Ovary (tissue), 9 donors: Measurements from ENCODE around the gene FITM2. TPM values are rescaled to one million over a fixed set of nuclear protein-coding genes. Genes with fewer than 3 reads are reported as not detected.

Experiments used
- DNase-seq, 5 donors: peaks; one replicate each; pipeline ENCODE4 v3.0.0-alpha.2; 2019 to 2020
- H3K27ac ChIP-seq, 2 donors: fragments of 200-600 bp; one replicate each; pipeline versions ENCODE4 v1.5.1 to v1.8.0; 2019 to 2022
- H3K27me3 ChIP-seq: fragments of 200-600 bp; one replicate; pipeline ENCODE4 v1.8.0; 2022
- H3K36me3 ChIP-seq: fragments of 200-600 bp; sonication (generic); one replicate; pipeline ENCODE4 v1.5.1; 2019
- H3K4me1 ChIP-seq: one replicate; pipeline ENCODE4 v1.8.1; 2013; ENCODE audit warnings: mild to moderate bottlenecking, moderate library complexity; ENCODE audit not compliant: insufficient read depth
- H3K4me3 ChIP-seq: fragments of 200-600 bp; sonication (generic); one replicate; pipeline ENCODE4 v1.5.1; 2017
- H3K9me3 ChIP-seq, 2 donors: fragments of 200-600 bp in 1 of 2; sonication (generic) in 1 of 2; one replicate each; pipeline versions ENCODE4 v1.5.1 to v1.8.1; 2013 to 2019; ENCODE audit warnings: mild to moderate bottlenecking in 1 of 2, moderate library complexity in 1 of 2
- CTCF ChIP-seq, 3 donors: fragments of 450-650 bp in 2 of 3; fragments of 200-600 bp in 1 of 3; IDR thresholded peaks; one replicate each; pipeline versions ENCODE4 v1.5.1 to v1.8.0; 2016 to 2022; ENCODE audit warnings: antibody characterized with exemption in 3 of 3, mild to moderate bottlenecking in 1 of 3
- EP300 ChIP-seq: sonication (generic); formaldehyde crosslinking; IDR thresholded peaks from one replicate; pipeline ENCODE4 v1.6.1; 2017; ENCODE audit warnings: antibody characterized with exemption
- POLR2A ChIP-seq: fragments of 450-650 bp; IDR thresholded peaks from one replicate; pipeline ENCODE4 v1.6.1; 2017; ENCODE audit warnings: antibody characterized with exemption, mild to moderate bottlenecking, moderate library complexity
- WGBS, 3 donors: extraction: QIAGEN DNeasy Blood & Tissue Kit in 1 of 3; methylation state at CpG; one replicate each; pipeline versions ENCODE4 v1.1.5 to v1.1.7; 2013 to 2017; 5-methylcytosine and 5-hydroxymethylcytosine counted together
- intact Hi-C, 4 donors: fragments of 100-400 bp; cut with DNase I; formaldehyde crosslinking; loops; one replicate each; pipeline versions ENCODE4 v1.11.0 to v1.15.1; 2022 to 2023
- polyA plus RNA-seq, 2 donors: library from polyadenylated mRNA; stranded (reverse); fragments of 200-250 nt in 1 of 2; fragments of 350-450 nt in 1 of 2; fragmentation: Illumina TruSeq in 1 of 2; extraction: RNeasy Lipid Tissue Mini Kit (QIAGEN cat#74804) in 1 of 2; gene quantifications; one replicate each; pipeline ENCODE4 v1.2.3, GENCODE V29; 2013 to 2014
- total RNA-seq, 7 donors: library from RNA; depleted of rRNA in 2 of 7; stranded (reverse); fragments of >200 nt in 2 of 7; fragmentation: NEBNext Ultra II Directional in 3 of 7; extraction: Animal tissue kit (Norgen Biotek cat#: 25700) in 3 of 7; gene quantifications; one replicate each; pipeline versions ENCODE4 v1.1.0 to v1.2.4, GENCODE V29; 2016 to 2023
- donor health status: DM: no; HTN: no; CAD: no; lungs with moderate emphysema.
- donor health status: DM: no; HTN: no; CAD: no.
- donor health status: Bipolar disorder and iron deficiency.
- donor health status: DM: yes; HTN: yes; CAD: no.
- donor health status: DM: no; HTN: no; CAD: no.
- donor health status: DM: yes; HTN: yes; CAD: no.

The FITM2 gene
- total and polyA plus RNA-seq, 9 donors, result 3.6 to 15.4 (median 8.0) TPM

- Histone ChIP-seq H3K4me3 (no peak overlapping the region), H3K4me1 (peaks cover 2% of the 10 kb centered on the region), H3K9me3 (no peaks in the 10 kb centered on the region), H3K27ac (no peak overlapping the region), H3K27me3 (no peaks in the 10 kb centered on the region), H3K36me3 (no peaks in the 10 kb centered on the region)
- intact Hi-C loops, result no loop called here
- 56 to 61% (median 61%) methylated on average over 5 of the region's 5 CpGs for WGBS, 3 donors
- no peak for TF ChIP-seq EP300
- no peak for TF ChIP-seq CTCF (IDR thresholded peaks at IDR 0.05)
- no peak for TF ChIP-seq POLR2A
- DNase-seq, result no peak
Observed at GRCh38 chr20:44264287-44264686, 46.7 kb downstream of the FITM2 start.

DNA sequence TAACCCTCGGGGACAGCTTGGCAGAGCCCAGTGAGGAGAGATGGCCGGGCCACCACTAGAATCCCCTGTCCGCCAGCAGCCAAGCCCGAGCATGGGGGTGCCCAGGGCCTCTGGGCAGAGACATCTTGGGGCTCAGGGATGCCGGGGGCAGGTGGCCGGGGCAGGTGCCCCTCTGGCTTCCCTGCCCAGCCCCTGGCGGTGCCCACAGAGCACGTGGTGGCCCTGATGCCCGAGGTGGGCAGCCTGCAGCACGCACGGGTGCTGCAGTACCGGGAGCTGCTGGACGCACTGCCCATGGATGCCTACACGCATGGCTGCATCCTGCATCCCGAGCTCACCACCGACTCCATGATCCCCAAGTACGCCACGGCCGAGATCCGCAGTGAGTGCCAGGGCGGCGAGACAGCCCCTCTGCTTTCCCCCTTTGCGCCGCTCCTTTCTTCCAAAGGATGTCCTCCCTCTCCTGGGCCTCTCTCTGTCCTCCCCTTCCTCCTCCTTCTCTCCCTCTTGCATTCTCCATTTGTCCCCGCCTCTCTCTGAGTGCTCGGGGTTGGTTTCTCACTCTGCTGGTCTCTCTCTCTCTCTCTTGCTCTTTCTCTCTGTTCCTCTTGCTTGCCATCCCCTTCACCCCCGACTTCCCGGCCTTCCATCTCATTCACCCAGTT is 52.6 kb downstream of the FITM2 start:
- Histone ChIP-seq H3K27ac (no peak overlapping the region), H3K9me3 (no peaks in the 10 kb centered on the region), H3K36me3 (no peaks in the 10 kb centered on the region), H3K27me3 (no peaks in the 10 kb centered on the region), H3K4me3 (no peak overlapping the region), H3K4me1 (no peaks in the 10 kb centered on the region)
- 87 to 90% (median 90%) methylated on average over 24 to 28 of the region's 28 CpGs for WGBS, 3 donors
- no peak for DNase-seq
- TF ChIP-seq EP300 (no peak), POLR2A (no peak), CTCF (IDR thresholded peaks at IDR 0.05) (no peak)
- intact Hi-C loops, result no loop called here

GRCh38 chr20:44256961-44257360 is 54.0 kb downstream of the FITM2 start:
- no peak for DNase-seq
- Histone ChIP-seq H3K9me3 (no peaks in the 10 kb centered on the region), H3K4me3 (no peak overlapping the region), H3K4me1 (no peaks in the 10 kb centered on the region), H3K27me3 (no peaks in the 10 kb centered on the region), H3K27ac (no peak overlapping the region), H3K36me3 (no peaks in the 10 kb centered on the region)
- TF ChIP-seq EP300 (no peak), CTCF (IDR thresholded peaks at IDR 0.05) (no peak), POLR2A (no peak)
- intact Hi-C loops, result no loop called here
- WGBS, 3 donors, result 81 to 91% (median 85%) methylated on average over 20 to 21 of the region's 21 CpGs

GRCh38 chr20:44255942-44256341 is 55.1 kb downstream of the FITM2 start:
- no peak for DNase-seq
- intact Hi-C loops, result no loop called here
- no peaks in the 10 kb centered on the region for H3K4me1 ChIP-seq
- H3K27ac ChIP-seq, result no peak overlapping the region
- 96 to 100% (median 97%) methylated on average over 1 of the region's 1 CpG for WGBS, 3 donors
- TF ChIP-seq CTCF (IDR thresholded peaks at IDR 0.05) (no peak), POLR2A (no peak), EP300 (no peak)
- no peaks in the 10 kb centered on the region for H3K9me3 ChIP-seq
- no peaks in the 10 kb centered on the region for H3K36me3 ChIP-seq
- H3K27me3 ChIP-seq, result no peaks in the 10 kb centered on the region
- no peak overlapping the region for H3K4me3 ChIP-seq
